DND-41 (cell line): ENCODE data around the gene PROSER1.

Source experiments
- EZH2 ChIP-seq: IDR thresholded peaks from 3 replicates; pipeline ENCODE4 v1.6.1; 2012; ENCODE audit warnings: borderline replicate concordance, low read depth, mild to moderate bottlenecking, moderate library complexity, low read length, inconsistent platforms; ENCODE audit not compliant: severe bottlenecking
- TF ChIP-seq, protein P1 (sequence below): IDR thresholded peaks from 2 replicates; pipeline ENCODE4 v1.5.1; 2012; ENCODE audit warnings: borderline replicate concordance, low read length, moderate library complexity, mild to moderate bottlenecking; ENCODE audit not compliant: poor library complexity, severe bottlenecking; ENCODE audit errors: extremely low read depth

DNA sequence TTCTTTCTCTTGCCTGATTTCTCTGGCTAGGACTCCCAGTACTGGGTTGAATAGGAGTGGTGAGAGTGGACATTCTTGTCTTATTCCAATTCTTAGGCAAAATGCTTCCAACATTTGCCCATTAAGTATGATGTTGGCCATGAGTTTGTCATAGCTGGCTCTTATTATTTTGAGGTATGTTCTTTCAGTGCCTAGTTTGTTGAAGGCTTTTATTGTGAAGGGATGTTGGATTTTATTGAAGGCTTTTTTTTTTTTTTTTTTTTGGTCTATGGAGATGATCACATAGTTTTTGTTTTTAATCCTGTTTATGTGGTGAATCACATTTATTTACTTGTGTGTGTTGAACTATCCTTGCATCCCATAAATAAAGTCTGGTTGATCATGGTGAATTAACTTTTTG is 20.2 kb upstream of the PROSER1 start:
- TF ChIP-seq, protein P1, sequence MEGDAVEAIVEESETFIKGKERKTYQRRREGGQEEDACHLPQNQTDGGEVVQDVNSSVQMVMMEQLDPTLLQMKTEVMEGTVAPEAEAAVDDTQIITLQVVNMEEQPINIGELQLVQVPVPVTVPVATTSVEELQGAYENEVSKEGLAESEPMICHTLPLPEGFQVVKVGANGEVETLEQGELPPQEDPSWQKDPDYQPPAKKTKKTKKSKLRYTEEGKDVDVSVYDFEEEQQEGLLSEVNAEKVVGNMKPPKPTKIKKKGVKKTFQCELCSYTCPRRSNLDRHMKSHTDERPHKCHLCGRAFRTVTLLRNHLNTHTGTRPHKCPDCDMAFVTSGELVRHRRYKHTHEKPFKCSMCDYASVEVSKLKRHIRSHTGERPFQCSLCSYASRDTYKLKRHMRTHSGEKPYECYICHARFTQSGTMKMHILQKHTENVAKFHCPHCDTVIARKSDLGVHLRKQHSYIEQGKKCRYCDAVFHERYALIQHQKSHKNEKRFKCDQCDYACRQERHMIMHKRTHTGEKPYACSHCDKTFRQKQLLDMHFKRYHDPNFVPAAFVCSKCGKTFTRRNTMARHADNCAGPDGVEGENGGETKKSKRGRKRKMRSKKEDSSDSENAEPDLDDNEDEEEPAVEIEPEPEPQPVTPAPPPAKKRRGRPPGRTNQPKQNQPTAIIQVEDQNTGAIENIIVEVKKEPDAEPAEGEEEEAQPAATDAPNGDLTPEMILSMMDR: no peak
- TF ChIP-seq EZH2: no peak
